GDM1 (cell line): Measurements from ENCODE around the gene OTOG.
"Not testable (repeated sequence)": the region's sequence is repeated elsewhere in the genome, so short reads cannot be mapped to it uniquely, and the experiment has no call there.

Experiments used
- DNase-seq: peaks from one replicate; lab custom pipeline; 2025; lab: John Stamatoyannopoulos, UW

The OTOG gene

DNA sequence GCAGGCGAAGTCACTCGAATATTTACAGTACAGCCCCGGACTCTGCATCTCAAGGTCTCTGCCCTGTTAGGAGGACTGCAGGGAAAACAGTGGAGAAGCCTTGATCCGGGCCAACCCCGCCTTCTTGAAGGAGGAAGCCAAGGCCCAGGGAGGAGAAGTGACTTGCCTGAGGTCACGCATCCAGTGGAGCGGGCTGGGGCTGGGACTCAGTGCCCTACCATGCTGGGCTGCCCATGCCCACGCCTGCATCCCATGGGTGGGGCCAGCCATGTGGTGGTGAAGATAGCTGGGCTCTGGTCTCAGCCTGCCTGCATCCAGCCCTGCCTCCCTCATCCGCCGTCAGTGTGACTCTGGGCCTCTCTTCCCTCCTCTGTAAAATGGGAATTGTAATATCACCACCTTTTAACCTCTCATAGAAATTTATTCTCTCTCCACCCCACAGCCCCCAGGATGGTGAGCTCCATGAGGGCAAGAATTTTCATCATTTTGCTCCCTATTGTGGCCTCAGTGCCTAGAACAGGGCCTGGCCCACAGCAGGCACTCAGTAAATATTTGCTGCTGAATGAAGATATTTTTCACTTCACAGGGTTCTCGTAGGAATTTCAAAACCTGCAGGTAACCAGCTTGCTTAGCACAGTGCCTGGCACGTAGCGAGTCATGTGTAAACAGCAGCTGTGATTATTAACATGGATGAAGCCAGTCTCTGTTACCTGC is 57.3 kb downstream of the OTOG start:
- no peak for DNase-seq

DNA sequence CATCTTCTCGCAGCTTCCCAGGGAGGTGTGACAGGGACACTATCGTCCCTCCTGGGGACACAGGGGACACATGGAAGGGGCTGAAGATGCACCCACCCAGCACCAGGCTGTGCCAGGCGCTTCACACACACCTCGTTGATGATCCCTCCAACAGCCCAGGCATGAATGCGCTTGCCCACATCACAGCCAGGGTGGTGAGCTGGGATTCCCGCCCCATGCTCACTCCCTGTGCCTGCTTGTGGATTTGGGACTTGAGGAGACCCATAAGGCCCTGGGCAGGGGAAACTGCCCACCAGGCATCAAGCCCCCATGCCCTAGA is 57.8 kb downstream of the OTOG start:
- no peak for DNase-seq

- no peak for DNase-seq
Observed at GRCh38 chr11:17605651-17606122, 58.6 kb downstream of the OTOG start.

DNA sequence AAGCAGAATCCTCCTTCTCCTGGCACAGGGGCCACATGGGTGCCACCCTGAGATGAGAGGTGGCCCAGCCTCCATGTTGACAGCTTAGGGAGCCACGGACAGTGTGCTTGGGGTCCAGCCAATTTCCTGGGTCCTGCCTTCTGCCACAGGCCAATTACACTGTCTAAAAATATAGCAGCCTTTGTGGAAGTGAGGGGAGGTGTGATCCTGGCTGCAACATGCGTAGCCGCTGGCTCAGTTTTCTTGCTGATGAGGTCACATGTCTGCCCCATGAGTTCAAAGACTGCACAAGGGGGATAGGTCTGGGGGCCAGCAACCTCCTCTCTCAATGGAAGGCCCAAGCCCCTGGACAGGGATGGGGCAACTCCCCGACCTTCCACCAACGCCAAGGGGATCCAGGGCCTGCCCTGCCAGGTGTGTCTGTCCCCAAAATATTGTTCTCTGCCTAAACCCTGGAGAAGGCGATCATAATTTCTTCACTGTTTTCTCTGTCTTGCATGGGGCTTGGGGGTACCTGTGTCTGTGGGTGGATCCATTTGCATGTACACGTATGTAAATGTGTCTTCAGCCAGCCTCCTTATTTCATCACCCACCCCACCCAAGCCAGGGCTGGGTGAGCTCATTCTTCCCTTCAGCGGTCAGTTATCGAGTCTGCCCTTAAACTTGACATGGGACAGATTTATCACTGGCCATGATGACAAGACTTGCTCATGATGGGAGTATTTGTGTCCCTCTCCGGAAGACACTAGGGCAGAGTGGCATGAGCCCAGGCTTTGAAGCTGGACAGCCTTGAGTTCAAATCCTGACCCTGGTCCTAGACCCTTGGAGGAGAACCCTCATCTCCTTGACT is 59.4 kb downstream of the OTOG start:
- DNase-seq, result no peak

- DNase-seq, result no peak
Observed at GRCh38 chr11:17607083-17607429, 60.0 kb downstream of the OTOG start.

DNA sequence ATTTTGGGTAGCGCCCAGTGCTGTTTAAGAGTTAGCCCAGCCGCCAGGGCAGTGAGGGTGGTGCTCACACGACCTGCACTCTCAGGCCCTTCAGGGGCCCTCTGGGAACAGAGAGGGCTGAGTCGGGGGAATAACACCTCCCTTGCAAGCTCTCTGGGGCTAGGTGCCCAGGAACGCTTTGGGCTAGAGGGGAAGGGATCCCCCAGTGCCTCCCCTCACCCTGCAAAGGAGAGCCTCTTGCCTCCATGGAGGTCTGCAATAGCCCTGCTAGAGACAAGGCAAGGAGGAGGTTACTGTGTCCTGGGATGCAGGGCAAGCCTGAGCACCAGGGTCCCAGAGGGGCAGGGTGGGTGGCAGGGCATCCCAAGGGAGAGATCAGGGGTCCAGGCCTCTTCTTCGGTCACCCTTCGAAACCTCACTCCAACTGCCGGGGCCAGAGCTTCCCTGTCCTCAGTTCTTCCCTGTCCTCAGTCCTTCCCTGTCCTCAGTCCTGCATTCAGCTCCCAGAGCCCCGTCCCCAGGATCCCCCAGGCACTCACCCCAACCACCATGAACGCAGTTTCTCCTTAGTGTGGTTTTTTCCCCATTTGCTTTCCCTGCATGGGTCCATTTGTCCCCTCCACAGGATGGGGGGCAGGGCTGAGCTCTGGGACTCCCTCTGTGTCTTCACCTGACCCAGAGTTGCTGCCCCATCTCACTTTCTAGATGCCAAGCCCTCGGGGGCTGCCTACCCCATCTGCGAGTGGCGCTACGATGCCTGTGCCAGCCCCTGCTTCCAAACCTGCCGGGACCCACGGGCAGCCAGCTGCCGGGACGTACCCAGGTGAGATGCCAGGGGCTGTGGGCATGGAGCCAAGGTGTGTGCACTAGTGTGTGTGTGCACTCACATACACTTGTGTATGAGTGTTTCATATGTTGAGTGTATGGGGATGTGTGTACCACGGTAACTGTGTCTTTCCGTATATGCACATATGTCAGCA is 60.8 kb downstream of the OTOG start:
- DNase-seq, result no peak

DNA sequence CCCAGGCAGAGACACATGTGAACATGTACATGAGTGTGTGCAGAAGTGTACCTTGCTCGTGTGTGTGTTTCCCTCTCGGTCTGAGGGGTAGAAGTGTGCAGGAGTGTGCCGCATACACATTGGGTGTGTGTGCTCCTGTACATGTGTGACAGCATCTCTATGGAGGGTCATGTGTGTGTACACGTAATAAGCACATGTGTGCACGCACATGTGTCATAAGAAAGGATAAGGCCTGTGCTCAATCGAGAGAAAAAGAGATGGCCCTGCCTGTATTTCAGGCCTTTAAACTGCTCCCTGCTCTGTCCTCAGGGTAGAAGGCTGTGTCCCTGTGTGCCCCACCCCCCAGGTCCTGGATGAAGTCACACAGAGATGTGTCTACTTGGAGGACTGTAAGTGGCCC is 61.8 kb downstream of the OTOG start:
- DNase-seq, result no peak

DNA sequence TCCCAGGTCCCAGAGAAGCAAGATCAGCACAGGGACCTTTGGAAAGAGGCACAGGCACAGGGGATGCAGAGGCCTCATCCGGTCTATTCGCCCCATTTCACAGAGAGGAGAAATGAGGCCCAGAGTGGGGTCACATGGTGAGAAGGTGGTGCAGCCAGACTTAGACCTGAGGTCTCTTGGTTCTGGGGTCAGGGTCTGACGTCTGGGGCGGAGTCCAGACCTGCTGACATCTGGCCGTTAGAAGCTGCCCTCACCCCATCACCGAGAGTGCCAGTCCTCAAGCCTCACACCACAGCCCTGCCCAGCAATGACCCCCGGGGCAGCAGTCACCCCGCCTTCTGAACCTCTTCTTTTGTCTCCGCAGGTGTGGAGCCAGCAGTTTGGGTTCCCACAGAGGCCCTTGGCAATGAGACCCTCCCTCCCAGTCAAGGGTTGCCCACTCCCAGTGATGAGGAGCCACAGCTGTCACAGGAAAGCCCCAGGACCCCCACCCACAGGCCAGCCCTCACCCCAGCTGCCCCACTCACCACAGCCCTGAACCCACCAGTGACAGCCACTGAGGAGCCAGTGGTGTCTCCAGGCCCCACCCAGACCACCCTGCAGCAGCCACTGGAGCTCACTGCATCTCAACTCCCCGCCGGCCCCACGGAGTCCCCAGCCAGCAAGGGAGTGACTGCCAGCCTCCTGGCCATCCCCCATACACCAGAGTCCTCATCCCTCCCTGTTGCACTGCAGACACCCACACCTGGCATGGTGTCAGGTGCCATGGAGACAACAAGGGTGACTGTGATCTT is 62.4 kb downstream of the OTOG start:
- DNase-seq, result no peak

DNA sequence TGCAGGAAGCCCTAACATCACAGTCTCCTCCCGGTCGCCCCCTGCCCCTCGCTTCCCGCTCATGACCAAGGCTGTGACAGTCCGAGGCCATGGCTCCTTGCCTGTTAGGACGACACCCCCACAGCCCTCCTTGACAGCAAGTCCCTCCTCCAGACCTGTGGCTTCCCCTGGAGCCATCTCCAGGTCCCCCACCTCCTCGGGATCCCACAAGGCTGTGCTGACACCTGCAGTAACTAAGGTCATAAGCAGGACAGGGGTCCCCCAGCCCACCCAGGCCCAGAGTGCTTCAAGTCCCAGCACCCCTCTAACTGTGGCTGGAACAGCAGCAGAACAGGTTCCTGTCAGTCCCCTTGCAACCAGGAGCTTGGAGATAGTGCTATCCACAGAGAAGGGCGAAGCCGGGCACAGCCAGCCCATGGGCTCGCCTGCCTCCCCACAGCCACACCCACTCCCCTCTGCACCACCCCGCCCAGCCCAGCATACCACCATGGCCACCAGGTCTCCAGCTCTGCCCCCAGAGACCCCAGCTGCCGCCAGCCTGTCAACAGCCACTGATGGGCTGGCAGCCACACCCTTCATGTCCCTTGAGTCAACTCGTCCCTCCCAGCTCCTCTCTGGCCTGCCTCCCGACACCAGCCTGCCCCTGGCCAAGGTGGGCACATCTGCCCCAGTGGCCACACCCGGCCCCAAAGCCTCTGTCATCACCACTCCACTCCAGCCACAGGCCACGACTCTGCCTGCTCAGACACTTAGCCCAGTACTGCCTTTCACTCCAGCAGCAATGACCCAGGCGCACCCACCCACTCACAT is 63.2 kb downstream of the OTOG start:
- DNase-seq, result no peak

DNA sequence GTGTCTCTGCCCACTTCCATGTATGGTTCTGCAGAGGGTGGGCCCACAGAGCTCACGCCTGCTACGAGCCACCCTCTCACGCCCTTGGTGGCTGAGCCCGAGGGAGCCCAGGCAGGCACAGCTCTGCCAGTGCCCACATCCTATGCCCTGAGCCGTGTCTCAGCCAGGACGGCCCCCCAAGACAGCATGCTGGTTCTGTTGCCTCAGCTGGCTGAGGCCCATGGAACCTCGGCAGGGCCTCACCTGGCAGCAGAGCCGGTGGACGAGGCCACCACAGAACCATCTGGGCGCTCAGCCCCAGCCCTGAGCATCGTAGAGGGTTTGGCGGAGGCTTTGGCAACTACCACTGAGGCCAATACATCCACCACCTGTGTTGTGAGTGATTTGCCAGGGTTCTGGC is 64.0 kb downstream of the OTOG start:
- DNase-seq, result no peak

DNA sequence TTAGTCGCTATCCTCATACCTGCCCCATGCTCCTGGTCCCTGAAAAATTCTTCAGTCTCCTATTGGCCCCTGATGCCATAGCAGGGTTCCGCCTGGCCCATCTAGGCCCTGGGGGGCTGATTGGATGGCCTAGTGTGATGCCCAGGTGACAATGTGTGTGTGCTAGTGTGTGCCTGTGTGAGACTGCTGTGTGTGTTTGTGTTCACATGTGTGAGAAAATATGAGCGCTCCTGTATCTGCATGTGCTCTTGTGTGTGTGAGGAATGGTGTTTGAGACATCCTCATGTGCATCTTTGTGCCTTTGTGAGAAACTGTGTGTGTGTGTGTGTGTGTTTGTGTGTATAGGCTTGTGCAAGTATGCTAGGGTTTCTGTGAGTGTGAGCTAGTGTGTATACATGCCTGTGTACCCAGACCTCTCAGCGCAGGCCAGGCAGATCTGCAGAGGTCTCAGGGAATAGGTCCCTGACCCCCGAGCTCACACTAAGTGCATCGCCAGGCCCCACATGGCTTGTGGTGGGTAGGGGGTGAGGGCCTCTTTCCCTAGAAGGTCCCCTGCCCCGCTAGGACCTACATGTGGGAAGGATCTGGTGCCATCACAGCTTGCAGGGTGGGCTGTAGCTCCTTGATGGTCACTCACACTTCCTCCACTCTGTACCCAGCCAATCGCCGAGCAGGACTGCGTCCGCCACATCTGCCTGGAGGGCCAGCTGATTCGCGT is 64.6 kb downstream of the OTOG start:
- no peak for DNase-seq

DNA sequence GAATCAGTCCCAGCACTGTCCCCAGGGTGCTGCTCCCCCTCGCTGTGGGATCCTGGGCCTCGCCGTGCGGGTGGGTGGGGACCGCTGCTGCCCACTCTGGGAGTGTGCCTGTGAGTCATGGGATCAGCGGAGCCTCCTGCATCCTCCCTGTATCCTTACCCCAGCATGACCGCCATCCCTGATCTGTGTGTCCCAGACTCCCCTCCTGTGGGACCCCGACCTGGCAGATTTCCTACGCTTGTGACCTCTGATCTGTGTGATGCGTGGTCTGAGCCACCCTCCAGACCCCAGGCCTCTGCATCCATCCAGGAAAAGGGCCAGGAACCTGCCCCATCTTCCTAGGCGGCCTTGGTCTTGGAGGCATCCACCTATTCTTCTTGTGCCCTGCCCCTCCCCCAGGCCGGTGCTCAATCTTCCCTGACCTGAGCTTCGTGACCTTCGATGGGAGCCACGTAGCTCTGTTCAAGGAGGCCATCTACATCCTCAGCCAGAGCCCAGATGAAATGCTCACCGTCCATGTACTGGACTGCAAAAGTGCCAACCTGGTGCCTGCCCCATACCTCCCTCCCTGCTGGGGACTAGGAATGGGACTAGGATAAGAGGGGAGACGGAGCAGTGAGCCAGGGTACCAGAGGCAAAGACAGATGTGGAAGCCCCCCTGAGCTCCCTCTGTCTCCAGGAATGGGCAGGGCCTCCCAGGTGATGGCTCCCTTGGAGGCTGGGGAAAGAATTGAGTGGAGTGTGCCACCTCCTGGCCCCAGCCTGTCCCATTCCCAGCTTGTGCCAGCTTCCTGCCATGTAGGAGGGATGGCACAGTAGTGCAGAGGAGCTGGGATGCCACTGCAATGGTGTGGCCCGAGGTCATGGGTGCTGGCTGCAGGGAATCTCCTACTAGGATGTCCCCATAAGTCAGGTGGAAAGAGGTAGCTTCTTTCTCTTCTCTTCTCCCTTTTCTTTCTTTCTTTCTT is 65.4 kb downstream of the OTOG start:
- no peak for DNase-seq

GRCh38 chr11:17613428-17613962 is 66.4 kb downstream of the OTOG start:
- DNase-seq, result no peak

GRCh38 chr11:17613983-17614382 is 66.9 kb downstream of the OTOG start:
- DNase-seq, result no peak

DNA sequence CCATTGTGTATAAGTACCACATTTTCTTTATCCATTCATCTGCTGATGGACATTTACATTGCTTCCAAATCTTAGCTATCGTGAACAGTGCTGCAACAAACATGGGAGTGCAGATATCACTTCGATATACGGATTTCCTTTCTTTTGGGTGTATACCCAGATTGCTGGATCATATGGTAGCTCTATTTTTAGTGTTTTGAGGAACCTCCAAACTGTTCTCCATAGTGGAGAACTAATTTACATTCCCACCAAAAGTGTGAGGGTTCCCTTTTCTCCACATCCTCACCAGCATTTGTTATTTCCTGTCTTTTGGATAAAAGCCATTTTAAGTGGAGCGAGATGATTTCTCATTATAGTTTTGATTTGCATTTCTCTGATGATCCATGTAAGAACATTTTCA is 75.7 kb downstream of the OTOG start:
- DNase-seq, result not testable (repeated sequence)

DNA sequence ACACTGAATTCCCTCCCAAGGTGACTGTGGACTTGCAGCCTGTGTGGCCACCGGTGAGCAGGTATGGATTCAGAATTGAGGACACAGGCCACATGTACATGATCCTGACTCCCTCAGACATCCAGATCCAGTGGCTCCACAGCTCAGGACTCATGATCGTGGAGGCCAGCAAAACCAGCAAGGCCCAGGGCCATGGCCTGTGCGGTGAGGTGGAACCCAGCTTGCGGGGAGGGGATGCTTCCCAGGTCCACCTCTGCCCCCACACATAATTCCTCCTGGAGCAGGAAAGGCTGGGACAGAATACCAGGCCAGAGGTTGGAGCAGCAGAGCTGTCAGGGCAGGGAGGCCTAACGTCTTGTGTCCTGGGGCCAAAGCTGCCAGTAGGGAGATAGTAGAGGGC is 82.1 kb downstream of the OTOG start:
- DNase-seq, result no peak

GRCh38 chr11:17630936-17631335 is 83.9 kb downstream of the OTOG start:
- no peak for DNase-seq

- DNase-seq, result no peak
Observed at GRCh38 chr11:17631702-17632365, 84.8 kb downstream of the OTOG start.
